ENCODE results near the gene GJD4.

- TF ChIP-seq CTCF (IDR thresholded peaks at IDR 0.05) (peak in 1 of 4 donors; percentile 2), POLR2A (IDR thresholded peaks at IDR 0.05) (peak; percentile 95)
Measured at GRCh38 chr10:35642035-35642792, 37.1 kb downstream of the GJD4 start, which contains the start of gene FZD8.

All from right lobe of liver (tissue), 4 donors.